GM12878 (cell line): ENCODE data around the gene VWA8. TPM values are rescaled to one million over a fixed set of nuclear protein-coding genes. Genes with fewer than 3 reads are reported as not detected.

Experiments
- ATAC-seq: fragments of 200-7000 bp; cut with Tn5 transposase; 3 replicates; pipeline ENCODE4 v1.9.1; 2020; ENCODE audit warnings: mild to moderate bottlenecking, moderate library complexity
- BruUV-seq: library from RNA; stranded (reverse); fragments of 400-500 nt; replicated peaks from 2 replicates; lab custom pipeline; 2021; lab: Mats Ljungman, UMichigan
- CTCF ChIA-PET: fragments of 300-600 bp; sonication (Branson Sonifier 250); formaldehyde crosslinking; extraction: SDS; loops from one replicate; lab custom pipeline; 2021; ENCODE audit warnings: inconsistent platforms; lab: Yijun Ruan, JAX
- POLR2A ChIA-PET: fragments of 350-600 bp; formaldehyde crosslinking; extraction: SDS; loops from one replicate; lab custom pipeline; 2021; ENCODE audit warnings: inconsistent platforms; lab: Charles Lee
- RAD21 ChIA-PET: fragments of 300-600 bp; sonication (Branson Sonifier 250); formaldehyde crosslinking; loops from one replicate; lab custom pipeline; 2023; ENCODE audit warnings: antibody characterized with exemption; ENCODE audit not compliant: unreplicated experiment; lab: Charles Lee
- SMC1A ChIA-PET: fragments of 300-600 bp; sonication (Branson Sonifier 250); formaldehyde crosslinking; loops from one replicate; lab custom pipeline; 2023; ENCODE audit not compliant: unreplicated experiment, uncharacterized antibody; lab: Charles Lee
- DNase-seq: peaks from one replicate; pipeline ENCODE4 v3.0.0-alpha.2; 2011; ENCODE audit warnings: low read depth, low spot score
- FAIRE-seq: peaks from 3 replicates; lab custom pipeline; 2011; peaks lifted over from hg19 to GRCh38; lab: Jason Lieb, UNC
- H2AFZ ChIP-seq: 2 replicates; pipeline ENCODE4 v1.6.0; 2011; ENCODE audit warnings: low read depth, low read length, control low read depth; ENCODE audit not compliant: control insufficient read depth
- H3K27ac ChIP-seq: 2 replicates; pipeline ENCODE4 v1.5.1; 2011; ENCODE audit warnings: control low read depth; ENCODE audit not compliant: control insufficient read depth, insufficient read depth
- H3K27me3 ChIP-seq, 2 experiments: replicated peaks in 1 of 2; 2 replicates each; pipeline versions ENCODE4 v1.6.0 to v1.6.1; 2011; ENCODE audit warnings: low read length in 1 of 2; ENCODE audit not compliant: control insufficient read depth in 2 of 2, insufficient read depth in 2 of 2
- H3K36me3 ChIP-seq, 2 experiments: 2 replicates each; pipeline ENCODE4 v1.5.1; 2011; ENCODE audit warnings: low read length in 1 of 2; ENCODE audit not compliant: control insufficient read depth in 2 of 2, insufficient read depth in 2 of 2
- H3K4me1 ChIP-seq: 2 replicates; pipeline ENCODE4 v1.6.1; 2011; ENCODE audit warnings: mild to moderate bottlenecking, low read length, moderate library complexity, mixed read lengths; ENCODE audit not compliant: control insufficient read depth, insufficient read depth
- H3K4me2 ChIP-seq: 2 replicates; pipeline ENCODE4 v1.6.0; 2011; ENCODE audit warnings: control low read depth; ENCODE audit not compliant: control insufficient read depth, insufficient read depth
- H3K4me3 ChIP-seq: fragments of 200-600 bp; sonication (generic); 2 replicates; pipeline ENCODE4 v1.5.1; 2016
- H3K79me2 ChIP-seq: 2 replicates; pipeline ENCODE4 v1.6.0; 2011; ENCODE audit warnings: low read length; ENCODE audit not compliant: control insufficient read depth, insufficient read depth
- H3K9ac ChIP-seq: 2 replicates; pipeline ENCODE4 v1.8.0; 2011; ENCODE audit warnings: low read length, control low read depth, mixed read lengths; ENCODE audit not compliant: control insufficient read depth, insufficient read depth
- H3K9me3 ChIP-seq: replicated peaks from 3 replicates; pipeline ENCODE4 v1.5.1; 2011; ENCODE audit warnings: mild to moderate bottlenecking, low read length; ENCODE audit not compliant: control insufficient read depth, insufficient read depth
- H4K20me1 ChIP-seq: 2 replicates; pipeline ENCODE4 v1.6.0; 2011; ENCODE audit not compliant: control insufficient read depth, insufficient read depth
- BMI1 ChIP-seq: fragments of 450-650 bp; IDR thresholded peaks from 2 replicates; pipeline ENCODE4 v1.6.1; 2016; ENCODE audit warnings: mild to moderate bottlenecking, moderate library complexity, borderline replicate concordance
- CHD4 ChIP-seq: fragments of 200-600 bp; sonication (generic); IDR thresholded peaks from 2 replicates; pipeline ENCODE4 v1.6.1; 2016; ENCODE audit warnings: mild to moderate bottlenecking
- DPF2 ChIP-seq: fragments of 450-650 bp; IDR thresholded peaks from 2 replicates; pipeline ENCODE4 v1.6.1; 2017; ENCODE audit warnings: mild to moderate bottlenecking
- FOXK2 ChIP-seq: fragments of 450-650 bp; IDR thresholded peaks from 2 replicates; pipeline ENCODE4 v1.6.1; 2017; ENCODE audit warnings: mild to moderate bottlenecking, moderate library complexity
- GATAD2B ChIP-seq: fragments of 450-650 bp; conservative IDR thresholded peaks from 2 replicates; pipeline ENCODE4 v1.6.1; 2017; ENCODE audit warnings: low read depth, mild to moderate bottlenecking, moderate library complexity
- MEF2A ChIP-seq: IDR thresholded peaks from 2 replicates; pipeline ENCODE4 v1.6.1; 2011; ENCODE audit warnings: low read depth, mild to moderate bottlenecking, low read length, moderate library complexity; ENCODE audit not compliant: insufficient read depth
- MTA2 ChIP-seq: fragments of 450-650 bp; IDR thresholded peaks from 2 replicates; pipeline ENCODE4 v1.6.1; 2016; ENCODE audit warnings: low read depth, mild to moderate bottlenecking, moderate library complexity
- MYB ChIP-seq: fragments of 150-350 bp; IDR thresholded peaks from 2 replicates; pipeline ENCODE4 v1.6.1; 2014; ENCODE audit warnings: mild to moderate bottlenecking, low read depth, low read length, borderline replicate concordance
- NR2C1 ChIP-seq: fragments of 450-650 bp; IDR thresholded peaks from 2 replicates; pipeline ENCODE4 v1.6.1; 2017; ENCODE audit warnings: antibody characterized with exemption, mild to moderate bottlenecking, moderate library complexity
- PML ChIP-seq: IDR thresholded peaks from 2 replicates; pipeline ENCODE4 v1.6.1; 2012; ENCODE audit warnings: low read length, inconsistent platforms
- POU2F2 ChIP-seq: IDR thresholded peaks from 3 replicates; pipeline ENCODE4 v1.6.1; 2011; ENCODE audit warnings: low read depth, mild to moderate bottlenecking, low read length, borderline replicate concordance
- RAD51 ChIP-seq: fragments of 450-650 bp; IDR thresholded peaks from 2 replicates; pipeline ENCODE4 v1.6.1; 2016; ENCODE audit warnings: moderate library complexity, mild to moderate bottlenecking, inconsistent platforms
- SIX5 ChIP-seq: IDR thresholded peaks from 2 replicates; pipeline ENCODE4 v1.6.1; 2011; ENCODE audit warnings: mild to moderate bottlenecking, low read depth, low read length, moderate library complexity; ENCODE audit not compliant: severe bottlenecking
- SREBF1 ChIP-seq: IDR thresholded peaks from 2 replicates; pipeline ENCODE4 v1.6.1; 2012; ENCODE audit warnings: mild to moderate bottlenecking, low read length
- ZNF217 ChIP-seq: fragments of 450-650 bp; IDR thresholded peaks from 2 replicates; pipeline ENCODE4 v1.6.1; 2017; ENCODE audit warnings: antibody characterized with exemption, mild to moderate bottlenecking
- WGBS: methylation state at CpG from one replicate; pipeline ENCODE4 v1.1.6; 2016; ENCODE audit warnings: low lambda C conversion rate; ENCODE audit not compliant: insufficient replicate concordance, insufficient coverage; ENCODE audit errors: missing lambda C conversion rate; 5-methylcytosine and 5-hydroxymethylcytosine counted together
- in situ Hi-C: fragments of 300-500 bp; cut with MboI; formaldehyde crosslinking; loops from 9 replicates; pipeline ENCODE4 v1.14.3; 2018; ENCODE audit warnings: mixed read lengths
- intact Hi-C: fragments of 100-400 bp; cut with micrococcal nuclease; formaldehyde crosslinking; loops from one replicate; pipeline ENCODE4 v1.14.2; 2022; ENCODE audit not compliant: unreplicated experiment
- polyA plus RNA-seq, 11 experiments: library from polyadenylated mRNA; depleted of rRNA in 4 of 11; unstranded in 6 of 11; stranded (reverse) in 5 of 11; fragments of >200 nt; fragmentation: Nextera tagmentation in 4 of 11; fragmentation: Illumina TruSeq in 1 of 11; extraction: Ambion mirVana in 4 of 11; extraction: Trizol in 1 of 11; gene quantifications; 1 replicate in 1 of 11; 2 replicates in 10 of 11; pipeline versions ENCODE4 v1.2.1 to v1.2.3, GENCODE V29; 2011 to 2016; ENCODE audit warnings: inconsistent platforms in 2 of 11, missing spikeins in 2 of 11, low read depth in 1 of 11
- total RNA-seq, 4 experiments: library from RNA; depleted of rRNA in 3 of 4; stranded (reverse); fragments of >200 nt in 3 of 4; fragmentation: Illumina TruSeq in 1 of 4; extraction: Trizol in 1 of 4; gene quantifications; 2 replicates each; pipeline versions ENCODE4 v1.2.1 to v1.2.3, GENCODE V29; 2013 to 2021

Gene VWA8
- total and polyA plus RNA-seq, 10 of the 15 experiments (the other 5 are each of a cell fraction or from before 2014, with no cell fraction given): 3.0 to 21.8 (median 13.5) TPM

DNA sequence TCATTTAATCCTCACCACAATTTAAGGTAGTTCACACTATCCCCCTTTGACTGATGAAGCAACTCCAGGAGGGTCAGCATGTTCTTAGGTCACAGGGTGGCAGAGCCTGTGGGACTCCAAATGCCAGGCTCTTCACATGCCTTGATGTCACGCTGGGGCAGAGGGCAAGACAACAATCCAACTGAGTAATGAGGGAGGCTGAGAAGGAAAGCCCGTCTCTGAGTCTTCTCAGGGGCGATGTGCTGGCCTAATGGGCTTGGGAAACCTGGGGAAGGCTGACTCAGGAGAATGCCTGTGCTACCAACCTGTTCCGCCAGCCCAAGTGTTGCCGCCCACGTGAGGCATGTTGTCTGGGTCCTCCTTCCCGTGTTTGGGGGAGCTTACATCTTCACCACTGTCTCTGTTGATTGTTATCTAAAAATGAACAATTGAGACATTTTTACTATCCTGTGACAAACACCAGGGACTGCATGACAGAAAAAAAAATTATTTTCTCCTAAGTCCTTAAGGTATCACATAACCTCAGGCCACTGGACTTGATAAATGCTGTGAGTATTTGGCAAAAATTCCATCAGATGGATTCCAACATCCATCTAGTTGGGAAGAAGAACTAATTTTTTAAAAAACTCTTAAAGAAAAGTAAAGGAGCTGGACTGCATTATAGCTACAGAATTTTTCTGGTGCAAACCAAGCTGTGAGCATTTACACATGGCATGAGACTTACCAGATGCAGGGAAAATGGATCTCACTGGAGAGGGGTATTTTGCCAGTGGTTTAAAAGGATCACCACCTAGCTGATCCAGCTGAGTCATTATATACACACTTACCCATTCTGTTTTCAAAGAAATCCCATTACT, 346.0 kb downstream of the VWA8 start:
- peaks cover 4 to 13% of the 10 kb centered on the region in 2 experiments for H3K36me3 ChIP-seq
- no peaks in the 10 kb centered on the region for H3K4me1 ChIP-seq
- DNase-seq (no peak), ATAC-seq (no peak), FAIRE-seq (no peak)
- SMC1A ChIA-PET: no interaction called here
- no peaks in the 10 kb centered on the region for H3K27me3 ChIP-seq
- H3K4me2 ChIP-seq: no peak overlapping the region
- no peak overlapping the region for H3K9ac ChIP-seq
- no peak overlapping the region for H3K27ac ChIP-seq
- H4K20me1 ChIP-seq: no peaks in the 10 kb centered on the region
- POLR2A ChIA-PET: interaction anchor here (0.7 kb wide), 1 partner anchor 169 kb away, joined by 3 read pairs; no protein-coding TSS in a partner anchor
- TF ChIP-seq FOXK2 (no peak), MYB (no peak), DPF2 (no peak), BMI1 (no peak), MEF2A (no peak), MTA2 (no peak), CHD4 (no peak), ZNF217 (no peak), SIX5 (no peak), NR2C1 (no peak), POU2F2 (no peak), PML (no peak), RAD51 (no peak), GATAD2B (no peak), SREBF1 (no peak)
- 92% methylated on average over 7 of the region's 7 CpGs for WGBS
- H3K4me3 ChIP-seq: no peak overlapping the region
- H3K79me2 ChIP-seq: no peaks in the 10 kb centered on the region
- H2AFZ ChIP-seq: no peak overlapping the region
- RAD21 ChIA-PET: no interaction called here
- in situ Hi-C loops: no loop called here
- CTCF ChIA-PET: interaction anchor here (0.7 kb wide), 1 partner anchor 203 kb away, joined by 3 read pairs; no protein-coding TSS in a partner anchor
- intact Hi-C loops: no loop called here
- no peaks in the 10 kb centered on the region for H3K9me3 ChIP-seq
- BruUV-seq: no TSS peak
